MCF 10A (cell line): Measurements from ENCODE around the gene KMT2D. TPM values are rescaled to one million over a fixed set of nuclear protein-coding genes. Genes with fewer than 3 reads are reported as not detected.

ENCODE experiments used
- BruUV-seq: library from RNA; stranded (reverse); fragments of 400-500 nt; replicated peaks from 2 replicates; lab custom pipeline; 2021; lab: Mats Ljungman, UMichigan
- CTCF ChIA-PET: fragments of 300-600 bp; sonication (Branson Sonifier 250); formaldehyde crosslinking; extraction: SDS; loops from one replicate; lab custom pipeline; 2021; ENCODE audit warnings: antibody characterized with exemption, inconsistent platforms; lab: Yijun Ruan, JAX
- POLR2A ChIA-PET: fragments of 300-600, 350-650 bp; sonication (Branson Sonifier 250); formaldehyde crosslinking; extraction: SDS; loops from one replicate; lab custom pipeline; 2020; ENCODE audit warnings: antibody characterized with exemption, inconsistent platforms; lab: Yijun Ruan, JAX
- DNase-seq: peaks from one replicate; pipeline ENCODE4 v3.0.0-alpha.2; 2018; ENCODE audit not compliant: unreplicated experiment
- H3K27ac Mint-ChIP-seq: one replicate; pipeline ENCODE4 v1.8.0; 2022; ENCODE audit warnings: mild to moderate bottlenecking, low read depth, mixed read lengths; ENCODE audit not compliant: unreplicated experiment
- H3K27me3 Mint-ChIP-seq: one replicate; pipeline ENCODE4 v1.8.0; 2022; ENCODE audit warnings: mixed read lengths; ENCODE audit not compliant: insufficient read depth, unreplicated experiment
- H3K36me3 Mint-ChIP-seq: one replicate; pipeline ENCODE4 v1.8.0; 2022; ENCODE audit warnings: mild to moderate bottlenecking, moderate library complexity, mixed read lengths; ENCODE audit not compliant: insufficient read depth, unreplicated experiment
- H3K4me1 Mint-ChIP-seq: one replicate; pipeline ENCODE4 v1.8.0; 2022; ENCODE audit warnings: mixed read lengths; ENCODE audit not compliant: insufficient read depth, unreplicated experiment
- H3K4me3 Mint-ChIP-seq: one replicate; pipeline ENCODE4 v1.8.0; 2022; ENCODE audit warnings: mild to moderate bottlenecking, moderate library complexity, mixed read lengths; ENCODE audit not compliant: unreplicated experiment
- H3K9me3 Mint-ChIP-seq: one replicate; pipeline ENCODE4 v1.8.0; 2022; ENCODE audit warnings: mixed read lengths; ENCODE audit not compliant: unreplicated experiment
- CTCF ChIP-seq: fragments of 200-600 bp; IDR thresholded peaks from one replicate; pipeline ENCODE4 v1.8.0; 2022; ENCODE audit warnings: antibody characterized with exemption, mild to moderate bottlenecking; ENCODE audit not compliant: unreplicated experiment
- intact Hi-C: fragments of 100-400 bp; cut with micrococcal nuclease; formaldehyde crosslinking; loops from 2 replicates; pipeline ENCODE4 v1.14.1; 2022
- total RNA-seq: library from RNA; stranded (reverse); gene quantifications from 2 replicates; pipeline ENCODE4 v1.2.3, GENCODE V29; 2022

Gene KMT2D
- total RNA-seq, 1 experiment from 2014 or later, result 76.9 TPM

- DNase-seq, result peak; percentile 55
- Mint-ChIP-seq H3K4me3 (no peak overlapping the region), H3K27ac (no peak overlapping the region), H3K27me3 (no peaks in the 10 kb centered on the region), H3K9me3 (no peaks in the 10 kb centered on the region), H3K36me3 (peaks cover 13% of the 10 kb centered on the region), H3K4me1 (peaks cover 14% of the 10 kb centered on the region)
- ChIA-PET CTCF (interaction anchor here (0.6 to 2.4 kb wide), 15 partner anchors 8 to 802 kb away, joined by 3 to 11 read pairs (median 4); partner anchors contain the start of gene LMBR1L), POLR2A (interaction anchor here (0.9 to 4.8 kb wide), 6 partner anchors 18 to 173 kb away, joined by 3 to 24 read pairs (median 3); partner anchors contain the start of genes LMBR1L and TUBA1B)
- TF ChIP-seq CTCF, result peak; percentile 29
- BruUV-seq, result no TSS peak
- intact Hi-C loops, result loop anchor here (1.0 kb wide), 1 partner anchor 28 kb away; no protein-coding TSS in a partner anchor
Observed at GRCh38 chr12:49092086-49092815, 31.7 kb upstream of the KMT2D start.

GRCh38 chr12:49091836-49092085 lies 31.2 kb upstream of the KMT2D start:
- POLR2A ChIA-PET, result interaction anchor here (0.9 to 4.8 kb wide), 6 partner anchors 18 to 174 kb away, joined by 3 to 24 read pairs (median 3); partner anchors contain the start of genes LMBR1L and TUBA1B
- Mint-ChIP-seq H3K36me3 (peaks cover 8% of the 10 kb centered on the region), H3K27ac (no peak overlapping the region), H3K4me1 (peaks cover 14% of the 10 kb centered on the region), H3K9me3 (no peaks in the 10 kb centered on the region), H3K27me3 (no peaks in the 10 kb centered on the region), H3K4me3 (no peak overlapping the region)
- no peak for DNase-seq
- no TSS peak for BruUV-seq
- TF ChIP-seq CTCF, result no peak
- intact Hi-C loops, result loop anchor here (1.0 kb wide), 1 partner anchor 27 kb away; no protein-coding TSS in a partner anchor
- CTCF ChIA-PET, result interaction anchor here (0.6 to 2.4 kb wide), 13 partner anchors 9 to 803 kb away, joined by 3 to 11 read pairs (median 4); partner anchors contain the start of gene LMBR1L

GRCh38 chr12:49091056-49091835 lies 30.7 kb upstream of the KMT2D start:
- H3K4me3 Mint-ChIP-seq, result no peak overlapping the region

More at GRCh38 chr12:49091056-49091835, 30.7 kb upstream of the KMT2D start:
- ChIA-PET CTCF (interaction anchor here (0.6 to 2.4 kb wide), 10 partner anchors 9 to 803 kb away, joined by 3 to 11 read pairs (median 4); no protein-coding TSS in a partner anchor), POLR2A (interaction anchor here (0.9 to 4.8 kb wide), 5 partner anchors 19 to 174 kb away, joined by 3 to 24 read pairs (median 3); partner anchors contain the start of gene LMBR1L)
- Mint-ChIP-seq H3K9me3 (no peaks in the 10 kb centered on the region), H3K4me1 (peaks cover 14% of the 10 kb centered on the region), H3K27ac (no peak overlapping the region), H3K27me3 (no peaks in the 10 kb centered on the region), H3K36me3 (peaks cover 3% of the 10 kb centered on the region)
- intact Hi-C loops, result no loop called here
- no peak for DNase-seq
- no TSS peak for BruUV-seq
- TF ChIP-seq CTCF, result no peak
